HG03354 (cell line): ENCODE data around the gene ZPLD1.

Experiments used
- ATAC-seq: cut with Tn5 transposase; IDR thresholded peaks from one replicate; pipeline ENCODE4 v1.9.1; 2021; ENCODE audit warnings: mild to moderate bottlenecking; ENCODE audit not compliant: unreplicated experiment, poor library complexity, severe bottlenecking

Gene ZPLD1

GRCh38 chr3:102512734-102513504 lies 78.1 kb downstream of the ZPLD1 start:
- ATAC-seq = no peak

DNA sequence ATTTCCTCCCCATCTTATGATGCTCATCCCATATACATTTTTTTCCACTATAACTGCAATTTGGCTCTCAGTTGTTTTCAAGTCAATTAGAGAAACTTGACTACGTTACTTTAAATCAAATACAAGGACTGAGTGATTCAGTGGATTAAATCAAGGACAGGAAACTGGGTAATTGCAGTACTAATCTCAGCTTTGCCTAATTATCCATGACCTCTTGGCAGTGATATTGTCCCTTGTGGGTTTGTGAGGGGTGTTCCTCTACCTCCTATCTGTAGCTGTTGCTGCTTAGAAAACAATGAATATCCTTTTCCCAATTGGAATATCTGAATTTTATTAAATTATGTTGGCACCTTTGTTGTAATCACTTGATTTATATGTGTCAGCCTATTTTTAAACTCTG lies 79.4 kb downstream of the ZPLD1 start:
- ATAC-seq = no peak

- ATAC-seq = no peak
These were observed 86.4 kb downstream of the ZPLD1 start for GRCh38 chr3:102521246-102521645.

DNA sequence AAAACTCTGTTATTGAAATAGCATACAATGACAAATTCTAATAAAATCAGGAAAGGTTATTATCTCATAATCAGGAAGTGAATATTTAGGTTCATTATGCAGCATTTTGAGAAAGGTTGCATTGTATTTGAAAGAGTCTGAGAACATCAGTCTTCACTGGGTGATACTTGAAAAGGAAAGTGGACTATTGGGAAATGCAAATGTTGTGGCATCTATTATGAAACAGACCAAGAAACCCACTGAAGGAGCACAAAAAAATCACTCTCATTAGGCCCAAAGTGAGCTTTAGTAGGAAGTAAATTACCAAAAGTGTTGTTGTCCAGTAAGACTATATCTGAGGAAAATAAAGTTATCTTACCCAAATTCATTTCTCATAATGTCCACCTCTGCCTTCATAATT lies 90.8 kb downstream of the ZPLD1 start:
- ATAC-seq = peak; percentile 86

GRCh38 chr3:102526865-102527264 lies 92.0 kb downstream of the ZPLD1 start:
- ATAC-seq = no peak

DNA sequence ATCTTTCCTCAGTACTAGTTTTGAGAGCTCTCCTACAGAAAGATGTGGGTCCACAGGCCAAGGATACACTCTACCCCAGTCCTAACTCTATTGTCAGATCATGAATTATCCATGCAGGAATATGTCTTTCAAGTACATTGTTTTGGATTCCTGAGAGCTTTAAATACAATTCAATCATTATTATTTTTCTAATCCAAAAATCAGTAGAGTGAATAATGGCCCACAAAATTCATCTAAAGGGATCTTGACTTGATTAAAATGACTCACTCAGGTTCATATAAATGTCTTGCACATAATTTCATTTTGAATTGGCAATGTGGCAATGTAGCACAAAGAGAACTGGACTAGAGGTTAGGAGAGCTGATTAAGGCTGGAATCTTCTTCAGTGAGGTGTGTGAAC lies 93.9 kb downstream of the ZPLD1 start:
- no peak for ATAC-seq
